Gastrocnemius medialis (tissue), 4 donors: Measurements from ENCODE around the gene GABRB1. TPM values are rescaled to one million over a fixed set of nuclear protein-coding genes. Genes with fewer than 3 reads are reported as not detected.

ENCODE experiments used
- ATAC-seq, 2 donors: fragments of 150-250 bp; one replicate each; pipeline ENCODE4 v1.9.1; 2016
- DNase-seq, 2 donors: peaks; one replicate each; pipeline ENCODE4 v3.0.0-alpha.2; 2019
- H3K27ac ChIP-seq, 4 donors: fragments of 200-600 bp; sonication (generic); 1 replicate in 1 of 4; 2 replicates in 3 of 4; pipeline ENCODE4 v1.5.1; 2016 to 2018; ENCODE audit warnings: mild to moderate bottlenecking in 2 of 4, moderate library complexity in 1 of 4
- H3K27me3 ChIP-seq, 3 donors: fragments of 200-600 bp; sonication (generic) in 2 of 3; 1 replicate in 1 of 3; 2 replicates in 2 of 3; pipeline versions ENCODE4 v1.5.1 to v1.6.0; 2016 to 2019; ENCODE audit warnings: mild to moderate bottlenecking in 1 of 3, moderate library complexity in 1 of 3
- H3K36me3 ChIP-seq, 2 donors: fragments of 200-600 bp; sonication (generic) in 1 of 2; one replicate each; pipeline ENCODE4 v1.5.1; 2017 to 2018
- H3K4me1 ChIP-seq, 2 donors: fragments of 200-600 bp; sonication (generic) in 1 of 2; one replicate each; pipeline ENCODE4 v1.5.1; 2016 to 2017; ENCODE audit warnings: mild to moderate bottlenecking in 2 of 2
- H3K4me3 ChIP-seq, 4 donors: fragments of 200-600 bp; sonication (generic) in 3 of 4; 1 replicate in 1 of 4; 2 replicates in 3 of 4; pipeline ENCODE4 v1.5.1; 2016 to 2019; ENCODE audit warnings: mild to moderate bottlenecking in 2 of 4
- H3K9me3 ChIP-seq, 3 donors: fragments of 200-600 bp; sonication (generic) in 2 of 3; 1 replicate in 1 of 3; 2 replicates in 2 of 3; pipeline ENCODE4 v1.5.1; 2016 to 2019
- CTCF ChIP-seq, 5 experiments: fragments of 450-650 bp in 3 of 5; fragments of 200-600 bp in 2 of 5; sonication (generic) in 2 of 5; IDR thresholded peaks in 4 of 5; conservative IDR thresholded peaks in 1 of 5; 1 replicate in 4 of 5; 2 replicates in 1 of 5; pipeline ENCODE4 v1.5.1; 2016 to 2019; ENCODE audit warnings: antibody characterized with exemption in 5 of 5, mild to moderate bottlenecking in 3 of 5, moderate library complexity in 3 of 5
- POLR2A ChIP-seq, 2 donors: fragments of 450-650 bp; IDR thresholded peaks; one replicate each; pipeline ENCODE4 v1.6.1; 2017; ENCODE audit warnings: antibody characterized with exemption in 2 of 2, mild to moderate bottlenecking in 2 of 2, moderate library complexity in 2 of 2
- in situ Hi-C, 4 donors: fragments of 200-750 bp; cut with MboI; loops; one replicate each; pipeline versions ENCODE4 v1.15.0 to v1.8.0; 2017; ENCODE audit warnings: low sequenced_read_pairs in 4 of 4
- intact Hi-C: fragments of 100-400 bp; cut with DNase I; formaldehyde crosslinking; loops from one replicate; pipeline ENCODE4 v1.15.1; 2023; ENCODE audit warnings: low total_unique reads
- total RNA-seq, 4 donors: library from RNA; depleted of rRNA; stranded (reverse); fragments of >200 nt; gene quantifications; one replicate each; pipeline versions ENCODE4 v1.1.0 to v1.2.3, GENCODE V29; 2016

GABRB1 gene
- total RNA-seq, 4 donors from 2014 or later, result not detected

GRCh38 chr4:47218631-47219030 lies 187.3 kb downstream of the GABRB1 start:
- ATAC-seq (no peak), DNase-seq (no peak)
- H3K4me1 ChIP-seq, result no peaks in the 10 kb centered on the region
- H3K36me3 ChIP-seq, result no peaks in the 10 kb centered on the region
- H3K9me3 ChIP-seq, result no peaks in the 10 kb centered on the region
- no peak overlapping the region for H3K4me3 ChIP-seq
- H3K27me3 ChIP-seq, result no peaks in the 10 kb centered on the region
- no peak overlapping the region for H3K27ac ChIP-seq
- in situ Hi-C loops, result no loop called here
- TF ChIP-seq POLR2A (IDR thresholded peaks at IDR 0.05), result no peak
- no peak for TF ChIP-seq CTCF (IDR thresholded peaks at IDR 0.05 in 4 of 5, conservative IDR thresholded peaks at IDR 0.05 in 1 of 5)
- intact Hi-C loops, result no loop called here

GRCh38 chr4:47219586-47219985 lies 188.2 kb downstream of the GABRB1 start:
- in situ Hi-C loops, result no loop called here
- Histone ChIP-seq H3K9me3 (no peaks in the 10 kb centered on the region), H3K36me3 (no peaks in the 10 kb centered on the region), H3K4me1 (no peaks in the 10 kb centered on the region), H3K27ac (no peak overlapping the region), H3K27me3 (no peaks in the 10 kb centered on the region), H3K4me3 (no peak overlapping the region)
- intact Hi-C loops, result no loop called here
- TF ChIP-seq POLR2A (IDR thresholded peaks at IDR 0.05) (no peak), CTCF (IDR thresholded peaks at IDR 0.05 in 4 of 5, conservative IDR thresholded peaks at IDR 0.05 in 1 of 5) (no peak)
- DNase-seq (no peak), ATAC-seq (no peak)

- Histone ChIP-seq H3K27me3 (no peaks in the 10 kb centered on the region), H3K36me3 (no peaks in the 10 kb centered on the region), H3K4me1 (no peaks in the 10 kb centered on the region), H3K9me3 (no peaks in the 10 kb centered on the region), H3K27ac (no peak overlapping the region), H3K4me3 (no peak overlapping the region)
- DNase-seq (no peak), ATAC-seq (no peak)
- intact Hi-C loops (no loop called here), in situ Hi-C loops (no loop called here)
- no peak for TF ChIP-seq CTCF (IDR thresholded peaks at IDR 0.05 in 4 of 5, conservative IDR thresholded peaks at IDR 0.05 in 1 of 5)
- TF ChIP-seq POLR2A (IDR thresholded peaks at IDR 0.05), result no peak
Observed at GRCh38 chr4:47221721-47222120, 190.4 kb downstream of the GABRB1 start.

GRCh38 chr4:47222276-47222675 lies 190.9 kb downstream of the GABRB1 start:
- ATAC-seq (no peak), DNase-seq (no peak)
- Histone ChIP-seq H3K27ac (no peak overlapping the region), H3K27me3 (no peaks in the 10 kb centered on the region), H3K36me3 (no peaks in the 10 kb centered on the region), H3K9me3 (no peaks in the 10 kb centered on the region), H3K4me3 (no peak overlapping the region), H3K4me1 (no peaks in the 10 kb centered on the region)
- intact Hi-C loops (no loop called here), in situ Hi-C loops (no loop called here)
- TF ChIP-seq CTCF (IDR thresholded peaks at IDR 0.05 in 4 of 5, conservative IDR thresholded peaks at IDR 0.05 in 1 of 5), result no peak
- no peak for TF ChIP-seq POLR2A (IDR thresholded peaks at IDR 0.05)

GRCh38 chr4:47224361-47224760 lies 193.0 kb downstream of the GABRB1 start:
- no peak overlapping the region for H3K27ac ChIP-seq
- intact Hi-C loops, result no loop called here
- no peak for TF ChIP-seq POLR2A (IDR thresholded peaks at IDR 0.05)
- TF ChIP-seq CTCF (IDR thresholded peaks at IDR 0.05 in 4 of 5, conservative IDR thresholded peaks at IDR 0.05 in 1 of 5), result no peak

More at GRCh38 chr4:47224361-47224760, 193.0 kb downstream of the GABRB1 start:
- Histone ChIP-seq H3K4me1 (no peaks in the 10 kb centered on the region), H3K9me3 (no peaks in the 10 kb centered on the region), H3K36me3 (no peaks in the 10 kb centered on the region), H3K27me3 (no peaks in the 10 kb centered on the region), H3K4me3 (no peak overlapping the region)
- DNase-seq, result no peak
- in situ Hi-C loops, result no loop called here
- ATAC-seq, result no peak
